HG03064 (cell line): Measurements from ENCODE around the gene OR5K2.

Experiments used
- ATAC-seq: cut with Tn5 transposase; IDR thresholded peaks from one replicate; pipeline ENCODE4 v1.9.1; 2021; ENCODE audit warnings: low read depth; ENCODE audit not compliant: unreplicated experiment

The OR5K2 gene

GRCh38 chr3:98521897-98522543 lies 24.5 kb downstream of the OR5K2 start:
- peak; percentile 37 for ATAC-seq

GRCh38 chr3:98522544-98523281 lies 25.2 kb downstream of the OR5K2 start, which contains the start of gene CLDND1:
TSS of gene CLDND1 (minus strand) at chr3:98522902. CDS start at chr3:98521424, 1,478 bp downstream.
- ATAC-seq = peak; percentile 87

- no peak for ATAC-seq
Observed at GRCh38 chr3:98525494-98525893, 28.0 kb downstream of the OR5K2 start.

GRCh38 chr3:98528474-98529346 lies 31.2 kb downstream of the OR5K2 start:
- ATAC-seq = no peak

- ATAC-seq = no peak
Observed at GRCh38 chr3:98529856-98530459, 32.5 kb downstream of the OR5K2 start.

GRCh38 chr3:98530676-98531075 lies 33.2 kb downstream of the OR5K2 start:
- ATAC-seq = no peak

GRCh38 chr3:98531622-98532274 lies 34.3 kb downstream of the OR5K2 start, which contains the start of gene GPR15:
TSS of gene GPR15 (plus strand) at chr3:98531978. CDS start at chr3:98532034, 56 bp downstream.
- peak; percentile 20 for ATAC-seq

GRCh38 chr3:98532275-98532637 lies 34.8 kb downstream of the OR5K2 start:
- ATAC-seq = no peak

GRCh38 chr3:98532709-98533571 lies 35.5 kb downstream of the OR5K2 start:
- ATAC-seq = no peak

- no peak for ATAC-seq
Observed at GRCh38 chr3:98534168-98534567, 36.7 kb downstream of the OR5K2 start.

GRCh38 chr3:98534734-98535133 lies 37.3 kb downstream of the OR5K2 start:
- no peak for ATAC-seq

- peak; percentile 74 for ATAC-seq
Observed at GRCh38 chr3:98536456-98537017, 39.1 kb downstream of the OR5K2 start.

- ATAC-seq = peak; percentile 42
Observed at GRCh38 chr3:98540346-98540745, 42.9 kb downstream of the OR5K2 start.

GRCh38 chr3:98541695-98542094 lies 44.2 kb downstream of the OR5K2 start:
- no peak for ATAC-seq

- no peak for ATAC-seq
Observed at GRCh38 chr3:98542623-98543022, 45.1 kb downstream of the OR5K2 start.

- ATAC-seq = no peak
Observed at GRCh38 chr3:98545940-98546339, 48.5 kb downstream of the OR5K2 start.
